ENCODE data around the gene CYP1A1. TPM values are rescaled to one million over a fixed set of nuclear protein-coding genes. Genes with fewer than 3 reads are reported as not detected.

CYP1A1 gene
- total RNA-seq, 1 experiment from 2014 or later: not detected

DNA sequence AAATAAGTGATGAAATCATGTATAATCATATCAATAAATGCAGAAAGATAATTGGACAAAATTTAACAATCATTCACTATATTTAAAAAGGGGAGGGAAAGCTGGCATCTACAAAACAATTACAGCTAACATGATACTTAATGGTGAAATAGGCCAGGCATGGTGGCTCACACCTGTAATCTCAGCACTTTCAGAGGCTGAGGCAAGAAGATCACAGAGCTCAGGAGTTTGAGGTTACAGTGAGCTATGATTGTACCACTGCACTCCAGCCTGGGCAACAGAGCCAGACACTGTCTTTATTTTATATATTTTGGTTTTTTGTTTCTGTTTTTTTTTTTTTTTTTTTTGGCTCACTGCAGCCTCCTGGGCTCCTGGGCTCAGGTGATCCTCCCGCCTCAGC is 41.6 kb downstream of the CYP1A1 start:
- TF ChIP-seq, protein P1, sequence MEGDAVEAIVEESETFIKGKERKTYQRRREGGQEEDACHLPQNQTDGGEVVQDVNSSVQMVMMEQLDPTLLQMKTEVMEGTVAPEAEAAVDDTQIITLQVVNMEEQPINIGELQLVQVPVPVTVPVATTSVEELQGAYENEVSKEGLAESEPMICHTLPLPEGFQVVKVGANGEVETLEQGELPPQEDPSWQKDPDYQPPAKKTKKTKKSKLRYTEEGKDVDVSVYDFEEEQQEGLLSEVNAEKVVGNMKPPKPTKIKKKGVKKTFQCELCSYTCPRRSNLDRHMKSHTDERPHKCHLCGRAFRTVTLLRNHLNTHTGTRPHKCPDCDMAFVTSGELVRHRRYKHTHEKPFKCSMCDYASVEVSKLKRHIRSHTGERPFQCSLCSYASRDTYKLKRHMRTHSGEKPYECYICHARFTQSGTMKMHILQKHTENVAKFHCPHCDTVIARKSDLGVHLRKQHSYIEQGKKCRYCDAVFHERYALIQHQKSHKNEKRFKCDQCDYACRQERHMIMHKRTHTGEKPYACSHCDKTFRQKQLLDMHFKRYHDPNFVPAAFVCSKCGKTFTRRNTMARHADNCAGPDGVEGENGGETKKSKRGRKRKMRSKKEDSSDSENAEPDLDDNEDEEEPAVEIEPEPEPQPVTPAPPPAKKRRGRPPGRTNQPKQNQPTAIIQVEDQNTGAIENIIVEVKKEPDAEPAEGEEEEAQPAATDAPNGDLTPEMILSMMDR (IDR thresholded peaks at IDR 0.05; ENCODE audit: unreplicated experiment): no peak
- CTCF ChIA-PET: interaction anchor here (0.6 kb wide), 5 partner anchors 12 to 664 kb away, joined by 3 to 4 read pairs (median 3); no protein-coding TSS in a partner anchor
- no peaks in the 10 kb centered on the region for H3K4me1 Mint-ChIP-seq (ENCODE audit: insufficient read depth, unreplicated experiment)

DNA sequence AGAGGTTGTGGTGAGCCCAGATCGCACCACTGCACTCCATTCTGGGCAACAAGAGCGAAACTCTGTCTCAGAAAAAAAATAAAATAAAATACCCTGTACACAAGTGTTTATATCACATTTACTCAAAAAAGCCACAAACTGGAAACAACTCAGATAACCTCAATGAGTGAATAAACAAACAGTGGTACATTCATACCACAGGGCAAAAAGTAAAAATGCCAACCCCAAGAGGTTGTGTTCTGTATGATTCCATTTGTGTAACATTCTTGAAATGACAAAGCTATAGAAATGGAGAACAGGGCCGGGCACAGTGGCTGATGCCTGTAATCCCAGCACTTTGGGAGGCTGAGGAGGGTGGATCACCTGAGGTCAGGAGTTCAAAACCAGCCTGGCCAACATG is 42.4 kb downstream of the CYP1A1 start:
- H3K9me3 Mint-ChIP-seq (ENCODE audit: unreplicated experiment): no peaks in the 10 kb centered on the region
- TF ChIP-seq, protein P1 (IDR thresholded peaks at IDR 0.05; ENCODE audit: unreplicated experiment): no peak
- POLR2A ChIA-PET: no interaction called here
- H3K4me3 Mint-ChIP-seq (ENCODE audit: unreplicated experiment): no peak overlapping the region
- peaks cover 23% of the 10 kb centered on the region for H3K36me3 Mint-ChIP-seq (ENCODE audit: insufficient read depth, unreplicated experiment)
- CTCF ChIA-PET: interaction anchor here (0.6 to 0.7 kb wide), 2 partner anchors 117 to 664 kb away, joined by 3 read pairs; no protein-coding TSS in a partner anchor
- no TSS peak for BruUV-seq (replicated peaks)
- H3K4me1 Mint-ChIP-seq (ENCODE audit: insufficient read depth, unreplicated experiment): no peaks in the 10 kb centered on the region
- intact Hi-C loops (cut with micrococcal nuclease): no loop called here
- H3K27ac Mint-ChIP-seq (ENCODE audit: low read depth, unreplicated experiment): no peak overlapping the region
- no peaks in the 10 kb centered on the region for H3K27me3 Mint-ChIP-seq (ENCODE audit: insufficient read depth, unreplicated experiment)
- DNase-seq (ENCODE audit: unreplicated experiment): no peak

More for the DNA sequence above, 41.6 kb downstream of the CYP1A1 start:
- no peaks in the 10 kb centered on the region for H3K9me3 Mint-ChIP-seq (ENCODE audit: unreplicated experiment)
- DNase-seq (ENCODE audit: unreplicated experiment): no peak
- POLR2A ChIA-PET: no interaction called here
- H3K27ac Mint-ChIP-seq (ENCODE audit: low read depth, unreplicated experiment): no peak overlapping the region
- no TSS peak for BruUV-seq (replicated peaks)
- intact Hi-C loops (cut with micrococcal nuclease): no loop called here
- no peaks in the 10 kb centered on the region for H3K27me3 Mint-ChIP-seq (ENCODE audit: insufficient read depth, unreplicated experiment)
- H3K4me3 Mint-ChIP-seq (ENCODE audit: unreplicated experiment): no peak overlapping the region
- H3K36me3 Mint-ChIP-seq (ENCODE audit: insufficient read depth, unreplicated experiment): peaks cover 23% of the 10 kb centered on the region

DNA sequence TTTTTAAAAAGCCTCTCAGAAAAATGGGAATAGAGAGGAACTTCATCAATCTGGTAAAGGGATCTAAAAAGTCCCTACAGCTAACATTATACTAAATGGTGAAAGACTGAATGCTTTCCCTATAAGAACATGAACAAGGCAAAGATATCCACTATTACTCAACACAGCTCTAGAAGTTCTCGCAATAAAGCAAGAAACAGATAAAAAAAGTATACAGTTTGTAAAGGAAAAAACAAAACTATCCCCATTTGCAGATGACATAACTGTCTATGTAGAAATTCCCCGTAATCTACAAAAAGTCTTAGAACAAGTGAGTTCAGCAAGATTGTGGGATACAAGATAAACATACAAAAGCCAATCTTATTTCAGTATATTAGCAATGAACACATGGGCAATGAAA is 44.9 kb downstream of the CYP1A1 start:
- Mint-ChIP-seq H3K4me1 (ENCODE audit: insufficient read depth, unreplicated experiment) (no peaks in the 10 kb centered on the region), H3K27me3 (ENCODE audit: insufficient read depth, unreplicated experiment) (no peaks in the 10 kb centered on the region), H3K4me3 (ENCODE audit: unreplicated experiment) (no peak overlapping the region), H3K9me3 (ENCODE audit: unreplicated experiment) (no peaks in the 10 kb centered on the region), H3K36me3 (ENCODE audit: insufficient read depth, unreplicated experiment) (peaks cover 21% of the 10 kb centered on the region), H3K27ac (ENCODE audit: low read depth, unreplicated experiment) (no peak overlapping the region)
- POLR2A ChIA-PET: no interaction called here
- no TSS peak for BruUV-seq (replicated peaks)
- DNase-seq (ENCODE audit: unreplicated experiment): no peak
- CTCF ChIA-PET: no interaction called here
- intact Hi-C loops (cut with micrococcal nuclease): no loop called here
- TF ChIP-seq, protein P1 (IDR thresholded peaks at IDR 0.05; ENCODE audit: unreplicated experiment): no peak

DNA sequence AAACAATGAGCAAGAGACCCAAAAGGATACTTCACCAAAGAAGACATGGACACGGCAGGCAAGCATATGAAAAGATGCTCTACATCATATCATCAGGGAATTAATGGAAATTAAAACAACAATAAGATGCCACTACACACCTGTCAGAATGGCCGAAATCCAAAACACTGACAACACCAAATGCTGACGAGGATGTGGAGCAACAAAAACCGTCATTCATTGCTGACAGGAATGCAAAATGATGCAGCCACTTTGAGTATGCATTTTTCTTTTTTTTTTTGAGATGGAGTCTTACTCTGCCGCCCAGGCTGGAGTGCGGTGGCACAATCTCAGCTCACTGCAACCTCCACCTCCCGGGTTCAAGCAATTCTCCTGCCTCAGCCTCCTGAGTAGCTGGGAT is 48.5 kb downstream of the CYP1A1 start:
- TF ChIP-seq, protein P1 (IDR thresholded peaks at IDR 0.05; ENCODE audit: unreplicated experiment): no peak
- CTCF ChIA-PET: interaction anchor here (0.5 to 0.6 kb wide), 2 partner anchors 13 to 950 kb away, joined by 3 to 5 read pairs; no protein-coding TSS in a partner anchor

More for the DNA sequence above, 48.5 kb downstream of the CYP1A1 start:
- Mint-ChIP-seq H3K27me3 (ENCODE audit: insufficient read depth, unreplicated experiment) (no peaks in the 10 kb centered on the region), H3K4me3 (ENCODE audit: unreplicated experiment) (no peak overlapping the region), H3K9me3 (ENCODE audit: unreplicated experiment) (no peaks in the 10 kb centered on the region), H3K4me1 (ENCODE audit: insufficient read depth, unreplicated experiment) (no peaks in the 10 kb centered on the region), H3K27ac (ENCODE audit: low read depth, unreplicated experiment) (no peak overlapping the region), H3K36me3 (ENCODE audit: insufficient read depth, unreplicated experiment) (peaks cover 34% of the 10 kb centered on the region)
- no TSS peak for BruUV-seq (replicated peaks)
- DNase-seq (ENCODE audit: unreplicated experiment): no peak
- POLR2A ChIA-PET: no interaction called here
- intact Hi-C loops (cut with micrococcal nuclease): no loop called here

All from MCF 10A (cell line).